ENCODE results near the gene CUEDC2.

CUEDC2 gene

DNA sequence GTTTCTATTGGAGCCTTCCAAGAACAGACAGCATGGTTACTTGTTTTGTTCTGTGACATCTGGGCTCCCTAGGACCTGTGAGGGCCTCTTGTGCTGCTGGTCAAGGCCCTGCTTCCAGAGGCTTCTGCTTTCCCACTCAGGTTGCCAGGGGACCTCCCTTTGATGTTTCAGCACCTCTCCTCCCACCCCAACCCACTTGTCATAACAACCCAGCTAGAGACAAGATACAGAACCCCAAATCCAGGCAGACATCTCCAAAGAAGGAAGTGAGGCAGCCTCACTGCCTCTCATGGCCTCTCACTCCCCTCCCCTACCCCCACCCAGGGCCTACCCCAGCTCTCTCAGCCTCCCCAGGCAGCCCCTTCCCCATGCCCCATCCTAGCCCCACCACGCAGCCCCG is 25.6 kb downstream of the CUEDC2 start:
- CTCF ChIA-PET, result interaction anchor here (2.3 to 16.2 kb wide), 4 partner anchors 9 to 238 kb away, joined by 8 to 407 read pairs (median 8); partner anchors contain the start of gene ELOVL3
- POLR2A ChIA-PET, result interaction anchor here (0.7 to 1.1 kb wide), 2 partner anchors 14 to 250 kb away, joined by 3 to 4 read pairs; partner anchors contain the start of gene FBXL15

GRCh38 chr10:102405632-102406031 is 26.7 kb downstream of the CUEDC2 start:
- no peak for DNase-seq (ENCODE audit: low read depth, low spot score)
- CTCF ChIA-PET, result interaction anchor here (0.7 to 16.2 kb wide), 9 partner anchors 8 to 236 kb away, joined by 4 to 407 read pairs (median 8); partner anchors contain the start of genes ELOVL3, FBXL15 and NFKB2
- H3K4me3 ChIP-seq (ENCODE audit: low read depth, low read length), result no peak overlapping the region
- POLR2A ChIA-PET, result interaction anchor here (1.2 kb wide), 1 partner anchor 15 kb away, joined by 5 read pairs; the partner anchor contains the start of gene FBXL15
- TF ChIP-seq CTCF (IDR thresholded peaks at IDR 0.05; ENCODE audit: insufficient read depth, low read length, missing control alignments), result no peak

More for the DNA sequence above, 25.6 kb downstream of the CUEDC2 start:
- no peak overlapping the region for H3K4me3 ChIP-seq (ENCODE audit: low read depth, low read length)
- no peak for TF ChIP-seq CTCF (IDR thresholded peaks at IDR 0.05; ENCODE audit: insufficient read depth, low read length, missing control alignments)
- DNase-seq (ENCODE audit: low read depth, low spot score), result no peak

DNA sequence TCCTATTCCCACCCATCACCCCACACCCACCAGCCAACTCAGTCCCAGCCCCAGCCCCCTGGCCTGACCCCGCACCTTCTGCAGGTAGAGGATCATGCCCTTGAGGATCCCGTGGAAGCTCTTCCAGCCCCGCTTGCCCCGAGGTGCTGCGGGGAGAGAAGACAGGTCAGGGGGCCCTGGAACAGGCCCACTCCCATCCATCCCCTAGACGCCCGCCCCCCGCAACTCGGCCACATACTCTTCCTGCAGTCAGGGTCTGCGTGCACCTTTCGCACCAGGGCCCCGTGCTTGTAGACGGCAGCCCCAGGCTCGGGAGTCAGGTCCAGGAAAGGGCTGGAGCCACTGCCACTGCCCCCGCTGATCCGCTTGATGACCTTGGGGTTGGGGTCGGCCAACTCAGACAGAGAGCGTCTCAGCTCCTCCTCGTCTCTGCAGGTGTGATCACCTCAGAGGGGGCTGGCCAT is 27.2 kb downstream of the CUEDC2 start:
- no peak overlapping the region for H3K4me3 ChIP-seq (ENCODE audit: low read depth, low read length)
- no peak for TF ChIP-seq CTCF (IDR thresholded peaks at IDR 0.05; ENCODE audit: insufficient read depth, low read length, missing control alignments)
- CTCF ChIA-PET, result interaction anchor here (0.9 to 16.2 kb wide), 12 partner anchors 9 to 236 kb away, joined by 3 to 407 read pairs (median 6); partner anchors contain the start of genes ELOVL3 and NFKB2
- no peak for DNase-seq (ENCODE audit: low read depth, low spot score)
- POLR2A ChIA-PET, result interaction anchor here (1.2 to 1.4 kb wide), 2 partner anchors 16 to 19 kb away, joined by 3 to 5 read pairs; partner anchors contain the start of gene FBXL15

DNA sequence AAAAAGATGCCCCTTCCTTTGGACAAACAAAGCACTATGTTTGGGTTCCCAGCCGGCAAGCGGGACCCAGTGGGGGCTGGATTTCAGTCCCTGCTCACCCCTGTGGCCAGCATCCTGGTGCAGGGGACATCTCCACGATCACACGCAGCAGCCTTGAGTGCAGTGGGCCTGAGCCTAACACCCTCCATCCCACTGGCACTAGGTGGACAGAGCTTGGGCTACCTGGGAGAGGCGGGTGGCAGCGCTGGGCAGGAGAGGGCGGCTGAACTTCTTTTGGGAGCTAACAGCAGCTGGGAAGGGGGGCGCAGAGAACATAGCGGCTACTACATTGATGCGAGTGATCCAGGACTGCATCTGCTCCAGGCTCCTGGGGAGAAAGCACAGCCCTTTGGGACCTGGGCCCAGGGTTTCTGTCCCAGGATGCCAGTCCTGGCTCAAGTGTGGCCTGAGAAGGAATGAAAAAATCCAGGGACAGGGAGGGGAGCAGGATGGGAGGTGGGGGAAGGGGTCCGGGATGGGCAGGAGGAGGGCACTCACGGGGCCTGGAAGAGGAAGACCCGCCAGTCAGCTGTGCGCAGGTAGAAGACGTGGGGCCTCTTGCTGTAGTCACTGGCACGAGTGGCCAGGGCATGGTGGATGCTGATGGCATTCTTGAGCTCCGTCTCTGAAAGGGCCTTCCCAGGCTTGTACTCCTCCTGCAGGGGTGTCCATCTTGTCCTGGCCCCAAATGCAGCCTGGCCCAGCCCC is 27.8 kb downstream of the CUEDC2 start:
- no peak overlapping the region for H3K4me3 ChIP-seq (ENCODE audit: low read depth, low read length)
- TF ChIP-seq CTCF (IDR thresholded peaks at IDR 0.05; ENCODE audit: insufficient read depth, low read length, missing control alignments), result no peak
- CTCF ChIA-PET, result interaction anchor here (0.5 to 16.2 kb wide), 17 partner anchors 7 to 235 kb away, joined by 3 to 407 read pairs (median 6); partner anchors contain the start of genes ELOVL3, FBXL15 and NFKB2
- DNase-seq (ENCODE audit: low read depth, low spot score), result no peak
- POLR2A ChIA-PET, result interaction anchor here (1.2 to 1.4 kb wide), 2 partner anchors 17 to 19 kb away, joined by 3 to 5 read pairs; partner anchors contain the start of gene FBXL15

GRCh38 chr10:102403115-102403514 is 29.3 kb downstream of the CUEDC2 start:
- CTCF ChIA-PET, result interaction anchor here (0.6 to 16.2 kb wide), 20 partner anchors 9 to 246 kb away, joined by 3 to 407 read pairs (median 4); partner anchors contain the start of genes ELOVL3, FBXL15 and NFKB2
- TF ChIP-seq CTCF (IDR thresholded peaks at IDR 0.05; ENCODE audit: insufficient read depth, low read length, missing control alignments), result no peak

GRCh38 chr10:102402512-102402896 is 29.9 kb downstream of the CUEDC2 start:
- no peak for DNase-seq (ENCODE audit: low read depth, low spot score)
- no peak overlapping the region for H3K4me3 ChIP-seq (ENCODE audit: low read depth, low read length)
- no peak for TF ChIP-seq CTCF (IDR thresholded peaks at IDR 0.05; ENCODE audit: insufficient read depth, low read length, missing control alignments)
- ChIA-PET POLR2A (no interaction called here), CTCF (interaction anchor here (1.0 to 16.2 kb wide), 16 partner anchors 9 to 234 kb away, joined by 3 to 407 read pairs (median 6); partner anchors contain the start of genes ELOVL3, FBXL15 and PSD)

More at GRCh38 chr10:102403115-102403514, 29.3 kb downstream of the CUEDC2 start:
- no peak overlapping the region for H3K4me3 ChIP-seq (ENCODE audit: low read depth, low read length)
- no peak for DNase-seq (ENCODE audit: low read depth, low spot score)
- POLR2A ChIA-PET, result no interaction called here
